Germinal center (tissue), 1 donor: ENCODE measurements around the gene TMOD3.
"Not testable (repeated sequence)": the region's sequence is repeated elsewhere in the genome, so short reads cannot be mapped to it uniquely, and the experiment has no call there.

Experiments used
- DNase-seq: peaks from one replicate; pipeline ENCODE4 v3.0.0; 2012; ENCODE audit warnings: mixed read lengths, low spot score

The TMOD3 gene

GRCh38 chr15:51829376-51830275 lies at the start of gene TMOD3:
Gene TMOD3, plus strand, starts transcription at chr15:51829653. Its CDS starts 33,232 bp downstream, at chr15:51862885.
- DNase-seq = peak; percentile 95

GRCh38 chr15:51780636-51781035 lies 48.8 kb upstream of the TMOD3 start:
- DNase-seq = no peak

- DNase-seq = no peak
Measured at GRCh38 chr15:51781506-51781905, 47.9 kb upstream of the TMOD3 start.

- DNase-seq = no peak
Measured at GRCh38 chr15:51782357-51782896, 47.0 kb upstream of the TMOD3 start.

GRCh38 chr15:51783967-51784366 lies 45.5 kb upstream of the TMOD3 start:
- DNase-seq = no peak

- not testable (repeated sequence) for DNase-seq
Measured at GRCh38 chr15:51787130-51787529, 42.3 kb upstream of the TMOD3 start.

GRCh38 chr15:51792474-51792873 lies 37.0 kb upstream of the TMOD3 start:
- not testable (repeated sequence) for DNase-seq

GRCh38 chr15:51793521-51794305 lies 35.7 kb upstream of the TMOD3 start:
- no peak for DNase-seq

- no peak for DNase-seq
Measured at GRCh38 chr15:51796847-51797401, 32.5 kb upstream of the TMOD3 start.

GRCh38 chr15:51798281-51798680 lies 31.2 kb upstream of the TMOD3 start:
- no peak for DNase-seq

- no peak for DNase-seq
Measured at GRCh38 chr15:51799282-51800252, 29.9 kb upstream of the TMOD3 start.

- DNase-seq = peak; percentile 71
Measured at GRCh38 chr15:51801391-51801835, 28.0 kb upstream of the TMOD3 start.

GRCh38 chr15:51802593-51802992 lies 26.9 kb upstream of the TMOD3 start:
- DNase-seq = no peak

- DNase-seq = no peak
Measured at GRCh38 chr15:51803965-51804364, 25.5 kb upstream of the TMOD3 start.

GRCh38 chr15:51806123-51806522 lies 23.3 kb upstream of the TMOD3 start:
- no peak for DNase-seq

- DNase-seq = no peak
Measured at GRCh38 chr15:51809457-51809856, 20.0 kb upstream of the TMOD3 start.

GRCh38 chr15:51812598-51812997 lies 16.9 kb upstream of the TMOD3 start:
- DNase-seq = no peak

- no peak for DNase-seq
Measured at GRCh38 chr15:51814606-51815005, 14.8 kb upstream of the TMOD3 start.

- DNase-seq = no peak
Measured at GRCh38 chr15:51816611-51817010, 12.8 kb upstream of the TMOD3 start.

- no peak for DNase-seq
Measured at GRCh38 chr15:51818150-51818549, 11.3 kb upstream of the TMOD3 start.

- no peak for DNase-seq
Measured at GRCh38 chr15:51825698-51826097, 3.8 kb upstream of the TMOD3 start.
